ENCODE results near the gene CDX2.

CDX2 gene

DNA sequence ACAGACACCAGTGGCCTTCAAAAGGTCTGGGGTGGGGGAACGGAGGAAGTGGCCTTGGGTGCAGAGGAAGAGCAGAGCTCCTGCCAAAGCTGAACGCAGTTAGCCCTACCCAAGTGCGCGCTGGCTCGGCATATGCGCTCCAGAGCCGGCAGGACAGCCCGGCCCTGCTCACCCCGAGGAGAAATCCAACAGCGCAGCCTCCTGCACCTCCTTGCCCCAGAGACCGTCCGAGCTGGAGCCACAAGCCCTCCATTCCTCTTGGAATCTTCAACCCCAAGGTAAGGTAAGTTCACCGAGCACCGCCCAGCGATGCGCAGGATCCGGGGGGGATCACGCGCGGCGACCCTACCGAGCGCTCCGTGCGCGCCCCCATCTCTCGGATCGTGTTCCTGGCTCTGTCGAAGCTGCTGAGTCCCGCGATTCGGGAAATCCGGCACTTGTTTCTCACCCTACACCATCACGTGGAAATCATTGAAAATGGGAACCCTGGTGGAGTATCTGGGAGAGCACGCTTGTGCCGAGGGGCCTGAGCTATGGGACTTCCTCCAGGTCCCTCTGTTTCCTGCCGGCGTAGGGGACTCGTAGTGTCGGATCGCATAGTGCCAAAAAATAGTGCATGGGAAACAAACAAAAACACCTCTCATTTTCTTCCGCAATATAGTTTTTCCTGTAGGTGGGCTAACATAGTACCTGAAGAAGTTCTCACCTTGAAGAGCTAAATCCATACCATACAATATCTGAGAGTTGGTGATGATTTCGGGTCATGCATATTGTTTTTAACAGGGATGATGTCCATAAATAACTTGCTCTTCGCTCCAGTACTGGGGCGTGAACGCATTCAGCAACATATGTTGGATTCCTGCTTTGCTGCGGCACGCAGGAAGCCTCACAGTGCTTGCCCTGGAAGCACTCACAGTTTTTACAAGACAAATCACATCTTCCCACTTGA is 40.0 kb downstream of the CDX2 start:
- no peak for DNase-seq (ENCODE audit: low spot score)

DNA sequence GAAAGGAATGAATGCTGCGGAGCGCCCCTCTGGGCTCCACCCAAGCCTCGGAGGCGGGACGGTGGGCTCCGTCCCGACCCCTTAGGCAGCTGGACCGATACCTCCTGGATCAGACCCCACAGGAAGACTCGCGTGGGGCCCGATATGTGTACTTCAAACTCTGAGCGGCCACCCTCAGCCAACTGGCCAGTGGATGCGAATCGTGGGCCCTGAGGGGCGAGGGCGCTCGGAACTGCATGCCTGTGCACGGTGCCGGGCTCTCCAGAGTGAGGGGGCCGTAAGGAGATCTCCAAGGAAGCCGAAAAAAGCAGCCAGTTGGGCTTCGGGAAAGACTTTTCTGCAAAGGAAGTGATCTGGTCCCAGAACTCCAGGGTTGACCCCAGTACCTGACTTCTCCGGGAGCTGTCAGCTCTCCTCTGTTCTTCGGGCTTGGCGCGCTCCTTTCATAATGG is 40.7 kb downstream of the CDX2 start:
- no peak for DNase-seq (ENCODE audit: low spot score)

DNA sequence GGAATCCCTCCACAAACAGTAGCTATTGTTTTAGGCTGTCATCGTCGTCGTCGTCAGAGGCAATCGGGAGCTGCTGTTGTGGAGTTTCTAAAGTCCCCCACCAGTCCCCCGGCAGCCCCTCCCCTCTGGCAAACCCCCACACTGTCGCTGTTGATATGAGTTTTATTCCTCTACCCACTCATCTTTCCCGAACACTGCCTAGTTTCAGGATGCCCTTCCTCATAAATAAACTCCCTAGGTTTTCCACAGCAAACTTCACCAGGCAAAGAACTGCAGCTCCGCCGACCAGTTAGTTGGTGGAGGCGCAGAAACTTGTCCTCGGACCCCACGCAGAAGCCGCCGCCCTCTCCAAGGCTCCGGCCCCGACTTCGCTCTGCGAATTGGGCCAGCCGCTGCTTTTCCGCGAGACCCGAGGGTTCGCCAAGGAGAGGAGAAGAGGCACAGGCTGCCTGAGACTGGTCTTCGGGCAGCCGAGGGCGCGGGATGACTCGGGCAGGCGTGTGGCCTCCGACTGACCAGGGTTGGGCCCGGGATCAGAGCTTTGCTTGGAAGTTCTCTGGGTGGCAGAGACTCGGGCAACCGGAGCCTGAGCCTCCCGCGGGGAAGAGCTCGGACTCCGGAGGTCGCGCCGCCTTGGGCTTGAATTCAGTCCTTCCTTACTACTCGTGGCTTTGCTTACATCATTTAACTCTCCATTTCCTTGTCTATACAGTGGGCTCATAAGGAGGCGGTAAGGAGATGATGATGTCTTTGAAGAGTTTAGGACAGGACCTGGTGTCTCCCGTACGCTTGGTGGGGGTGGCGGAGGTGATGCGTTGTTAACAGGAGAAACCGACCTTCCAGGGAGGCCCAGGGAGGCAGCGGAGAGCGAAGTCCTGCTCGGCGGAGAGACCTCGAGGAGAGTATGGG is 41.4 kb downstream of the CDX2 start:
- no peak for DNase-seq (ENCODE audit: low spot score)

DNA sequence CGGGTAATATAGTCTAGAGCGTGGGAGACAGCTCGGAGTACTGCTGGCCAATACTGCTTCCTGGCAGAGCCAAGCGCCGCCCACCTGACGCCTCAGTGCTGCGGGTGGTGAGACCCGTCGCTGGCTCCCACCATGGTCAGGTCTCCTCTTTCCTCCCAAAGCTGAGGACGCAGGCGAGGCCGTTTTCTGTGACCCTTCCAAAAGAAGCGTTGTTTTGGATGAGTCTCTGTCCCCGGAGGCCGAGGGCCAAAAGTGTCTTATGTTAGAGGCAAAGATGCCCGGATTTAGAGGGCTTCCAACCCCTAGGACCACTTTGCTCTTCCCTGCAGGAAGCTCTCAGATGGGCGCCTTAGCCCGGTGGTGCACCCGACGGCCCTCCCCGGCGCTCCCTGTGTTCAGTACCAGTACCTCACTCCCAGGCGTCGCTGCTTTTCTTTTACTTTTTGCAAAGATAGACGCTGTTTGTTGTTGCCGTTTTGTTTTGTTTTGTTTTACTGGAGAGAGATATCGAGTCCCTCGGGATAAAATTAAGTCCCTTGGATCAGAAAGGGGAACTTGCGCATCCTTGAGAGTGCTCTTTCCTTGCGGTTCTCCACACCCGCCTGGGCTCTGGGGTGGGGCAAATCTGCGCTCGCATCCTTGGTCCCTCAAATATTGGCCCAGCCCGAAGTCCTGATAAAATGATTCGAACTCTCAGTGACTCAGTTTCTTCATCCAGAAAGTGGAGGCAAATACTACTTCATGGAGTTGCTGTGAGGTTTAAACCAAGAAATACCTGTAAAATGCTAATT is 42.3 kb downstream of the CDX2 start:
- no peak for DNase-seq (ENCODE audit: low spot score)

DNA sequence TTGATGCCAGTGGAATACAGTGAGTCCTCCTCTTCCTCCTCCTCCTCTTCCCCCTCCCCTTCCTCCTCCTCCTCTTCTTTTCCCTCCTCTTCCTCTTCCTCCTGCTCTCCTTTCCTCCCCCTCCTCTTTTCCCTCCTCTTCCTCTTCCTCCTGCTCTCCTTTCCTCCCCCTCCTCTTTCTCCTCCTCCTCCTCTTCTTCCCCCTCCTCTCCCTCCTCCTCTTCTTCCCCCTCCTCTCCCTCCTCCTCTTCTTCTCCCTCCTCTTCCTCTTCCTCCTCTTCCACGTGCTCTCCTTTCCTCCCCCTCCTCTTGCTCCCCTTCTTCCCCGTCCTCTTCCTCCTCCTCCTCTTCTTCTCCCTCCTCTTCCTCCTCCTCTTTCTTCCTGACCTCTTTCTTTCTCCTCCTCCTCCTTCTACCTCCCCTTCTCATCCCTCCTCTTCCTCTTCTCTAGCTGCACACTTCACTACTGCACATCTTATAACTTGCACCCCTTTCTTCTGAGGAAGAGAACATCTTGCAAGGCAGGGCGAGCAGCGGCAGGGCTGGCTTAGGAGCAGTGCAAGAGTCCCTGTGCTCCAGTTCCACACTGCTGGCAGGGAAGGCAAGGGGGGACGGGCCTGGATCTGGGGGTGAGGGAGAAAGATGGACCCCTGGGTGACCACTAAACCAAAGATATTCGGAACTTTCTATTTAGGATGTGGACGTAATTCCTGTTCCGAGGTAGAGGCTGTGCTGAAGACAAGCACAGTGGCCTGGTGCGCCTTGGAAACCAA is 43.7 kb downstream of the CDX2 start:
- DNase-seq (ENCODE audit: low spot score) = no peak

DNA sequence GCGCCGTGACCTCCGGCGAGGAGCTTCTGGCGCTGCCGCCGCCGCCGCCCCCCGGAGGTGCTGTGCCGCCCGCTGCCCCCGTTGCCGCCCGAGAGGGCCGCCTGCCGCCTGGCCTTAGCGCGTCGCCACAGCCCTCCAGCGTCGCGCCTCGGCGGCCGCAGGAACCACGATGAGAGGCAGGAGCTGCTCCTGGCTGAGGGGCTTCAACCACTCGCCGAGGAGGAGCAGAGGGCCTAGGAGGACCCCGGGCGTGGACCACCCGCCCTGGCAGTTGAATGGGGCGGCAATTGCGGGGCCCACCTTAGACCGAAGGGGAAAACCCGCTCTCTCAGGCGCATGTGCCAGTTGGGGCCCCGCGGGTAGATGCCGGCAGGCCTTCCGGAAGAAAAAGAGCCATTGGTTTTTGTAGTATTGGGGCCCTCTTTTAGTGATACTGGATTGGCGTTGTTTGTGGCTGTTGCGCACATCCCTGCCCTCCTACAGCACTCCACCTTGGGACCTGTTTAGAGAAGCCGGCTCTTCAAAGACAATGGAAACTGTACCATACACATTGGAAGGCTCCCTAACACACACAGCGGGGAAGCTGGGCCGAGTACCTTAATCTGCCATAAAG is 44.5 kb downstream of the CDX2 start:
- no peak for DNase-seq (ENCODE audit: low spot score)

DNA sequence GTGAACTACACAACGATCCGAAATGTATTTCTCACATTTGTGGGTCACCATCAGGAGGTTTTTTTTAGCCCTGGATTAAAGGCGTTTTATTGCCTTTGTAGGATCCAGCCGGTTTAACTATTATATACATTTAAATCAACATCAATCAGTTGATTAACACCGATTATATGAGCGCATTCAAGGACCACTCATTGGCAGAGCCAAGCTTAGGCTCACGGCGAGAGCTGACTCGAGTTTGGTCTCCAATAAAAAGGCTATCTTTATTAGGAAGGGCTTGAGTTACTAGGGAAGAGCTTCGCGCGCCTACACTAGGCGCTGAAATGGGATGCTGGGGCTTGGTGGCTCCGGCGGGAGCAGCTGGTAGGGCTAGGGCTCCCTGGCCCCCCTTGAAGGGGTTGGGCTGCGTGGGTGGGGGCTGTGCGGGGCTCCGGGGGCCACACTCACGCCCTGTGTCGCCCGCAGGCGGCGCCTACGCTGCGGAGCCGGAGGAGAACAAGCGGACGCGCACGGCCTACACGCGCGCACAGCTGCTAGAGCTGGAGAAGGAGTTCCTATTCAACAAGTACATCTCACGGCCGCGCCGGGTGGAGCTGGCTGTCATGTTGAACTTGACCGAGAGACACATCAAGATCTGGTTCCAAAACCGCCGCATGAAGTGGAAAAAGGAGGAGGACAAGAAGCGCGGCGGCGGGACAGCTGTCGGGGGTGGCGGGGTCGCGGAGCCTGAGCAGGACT is 45.2 kb downstream of the CDX2 start:
- DNase-seq (ENCODE audit: low spot score) = no peak

DNA sequence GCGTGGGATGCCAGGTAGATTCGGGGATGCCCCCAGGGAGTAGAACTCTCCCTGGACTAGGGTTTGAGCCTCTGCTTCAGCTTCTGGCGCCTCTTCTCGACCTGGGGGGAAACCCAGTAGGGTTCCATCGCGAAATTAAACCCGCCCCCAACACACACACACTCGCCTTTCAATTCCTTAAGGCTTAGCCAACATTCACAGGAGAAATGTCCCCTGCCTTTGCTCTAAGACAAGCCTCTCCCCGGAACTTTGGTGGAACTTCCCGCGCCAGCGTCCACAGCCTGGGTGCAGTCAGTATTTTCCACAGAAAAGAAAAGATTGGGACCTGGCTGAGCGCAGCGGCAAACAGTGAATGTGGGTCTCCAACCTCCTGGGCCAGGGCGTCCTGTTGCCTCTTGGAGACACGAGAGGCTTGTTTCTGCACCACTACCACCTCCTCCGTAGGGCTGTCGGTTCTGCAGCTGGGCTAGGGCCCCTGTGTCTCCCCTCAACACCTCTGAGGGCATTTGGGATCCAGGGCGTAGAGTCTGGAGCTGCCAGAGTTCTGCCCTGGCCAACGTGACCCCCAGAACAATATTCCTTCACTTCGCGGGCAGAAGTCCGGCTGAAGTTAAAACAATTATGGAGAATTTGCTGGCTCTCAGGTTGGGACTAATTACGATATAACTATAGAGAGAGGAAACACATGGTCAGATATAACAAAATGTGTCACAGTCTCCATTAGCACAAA is 46.1 kb downstream of the CDX2 start:
- DNase-seq (ENCODE audit: low spot score) = no peak

DNA sequence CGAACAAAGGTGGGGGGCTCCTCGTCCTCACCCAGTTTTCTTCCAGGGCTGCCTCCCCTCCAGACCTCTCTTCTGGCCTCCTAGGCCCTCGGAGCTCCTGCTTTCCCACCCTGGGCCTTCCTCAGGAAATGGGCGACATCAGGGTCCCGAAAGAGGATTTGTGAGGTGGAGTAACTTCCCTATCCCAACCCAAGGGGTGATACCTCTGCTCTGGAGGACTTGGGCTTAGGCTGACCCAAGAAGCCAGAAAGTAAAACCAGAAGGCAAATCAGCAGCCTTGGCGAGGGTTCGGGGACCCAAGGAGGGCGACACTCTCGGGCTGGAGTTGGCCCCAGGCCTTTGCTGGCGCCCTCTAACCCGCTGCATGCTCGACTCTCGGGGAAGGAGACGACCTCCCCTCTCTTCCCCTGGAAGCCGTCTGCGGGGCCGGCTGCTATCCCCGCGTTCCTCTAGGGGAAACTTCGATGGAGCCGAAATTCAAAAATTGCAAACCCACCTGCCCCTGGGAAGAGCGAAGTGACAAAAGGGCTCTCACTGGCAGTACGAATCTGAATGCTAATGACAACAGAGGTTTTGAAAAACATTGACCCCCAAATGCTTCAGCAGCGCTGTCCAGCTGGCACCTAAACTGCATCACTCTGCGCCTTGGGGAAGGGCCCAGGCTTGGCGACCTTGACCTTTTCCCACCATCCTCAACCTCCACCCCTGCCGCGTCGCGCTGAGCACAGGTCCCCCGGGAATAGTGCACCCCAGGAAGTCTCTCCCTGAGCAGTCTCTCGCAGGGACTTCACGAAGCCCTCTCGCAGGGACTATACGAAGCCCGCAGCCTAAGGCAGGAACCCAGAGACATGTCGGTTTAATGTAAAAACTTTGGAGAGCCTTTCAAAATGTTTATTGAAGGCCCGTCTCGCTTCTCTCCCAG is 46.9 kb downstream of the CDX2 start:
- no peak for DNase-seq (ENCODE audit: low spot score)

DNA sequence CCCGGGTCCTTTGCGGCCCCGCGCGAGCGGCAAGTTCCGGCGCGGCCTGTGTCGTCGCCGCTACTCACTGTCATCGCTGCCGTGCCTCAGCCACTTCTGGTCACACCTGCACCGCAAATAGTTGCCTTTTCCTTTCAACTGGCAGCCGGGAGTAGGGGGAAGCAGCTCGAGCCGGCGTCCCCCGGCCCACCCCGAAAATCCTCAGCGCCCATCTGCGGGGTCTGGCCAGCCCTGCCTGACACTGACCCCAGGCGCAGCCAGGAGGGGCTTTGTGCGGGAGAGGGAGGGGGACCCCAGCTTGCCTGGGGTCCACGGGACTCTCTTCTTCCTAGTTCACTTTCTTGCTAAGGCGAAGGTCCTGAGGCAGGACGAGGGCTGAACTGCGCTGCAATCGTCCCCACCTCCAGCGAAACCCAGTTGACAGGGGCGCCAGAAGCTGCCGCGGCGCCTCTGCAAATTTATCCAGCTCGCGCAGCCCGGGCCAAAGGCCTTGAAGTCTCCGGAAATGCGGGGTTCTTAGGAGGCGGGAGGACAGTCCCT is 47.6 kb downstream of the CDX2 start:
- no peak for DNase-seq (ENCODE audit: low spot score)

DNA sequence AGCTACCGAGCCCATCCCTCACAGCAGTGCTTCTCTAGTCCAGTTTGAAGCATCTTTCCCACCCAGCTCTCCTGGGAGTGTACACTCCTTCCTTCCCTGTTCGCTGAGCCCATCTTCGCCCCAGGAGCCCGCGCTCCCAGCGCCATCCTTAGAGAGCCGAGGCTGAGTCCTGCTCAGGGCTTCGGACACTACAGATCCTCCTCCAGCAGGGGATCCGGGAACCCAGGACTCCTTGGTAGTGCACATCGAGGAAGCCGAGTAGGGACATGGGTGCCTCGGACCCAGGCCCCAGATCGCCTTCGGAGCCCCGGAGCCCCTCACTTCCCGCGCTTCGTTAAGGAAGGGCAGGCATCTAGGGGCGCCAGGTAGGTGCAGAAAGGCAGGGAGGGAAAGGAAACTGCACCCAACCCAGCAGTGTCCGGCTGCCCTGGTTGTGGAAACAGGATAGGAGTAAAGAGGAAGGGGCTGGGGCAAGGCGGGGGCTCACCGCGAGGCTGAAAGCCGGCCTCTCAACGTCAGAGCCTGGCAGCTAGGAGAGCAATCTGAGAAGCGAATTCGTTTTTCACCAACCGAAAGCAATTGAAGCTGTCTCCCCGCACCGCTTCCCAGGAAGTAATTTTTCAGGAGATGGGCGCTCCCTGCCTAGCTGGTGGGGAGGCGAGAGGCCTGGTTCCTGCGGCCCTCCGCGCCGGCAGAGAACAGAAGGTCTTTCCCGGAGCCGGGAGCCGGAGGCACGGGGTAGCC is 48.3 kb downstream of the CDX2 start:
- peak; percentile 14 for DNase-seq (ENCODE audit: low spot score)

DNA sequence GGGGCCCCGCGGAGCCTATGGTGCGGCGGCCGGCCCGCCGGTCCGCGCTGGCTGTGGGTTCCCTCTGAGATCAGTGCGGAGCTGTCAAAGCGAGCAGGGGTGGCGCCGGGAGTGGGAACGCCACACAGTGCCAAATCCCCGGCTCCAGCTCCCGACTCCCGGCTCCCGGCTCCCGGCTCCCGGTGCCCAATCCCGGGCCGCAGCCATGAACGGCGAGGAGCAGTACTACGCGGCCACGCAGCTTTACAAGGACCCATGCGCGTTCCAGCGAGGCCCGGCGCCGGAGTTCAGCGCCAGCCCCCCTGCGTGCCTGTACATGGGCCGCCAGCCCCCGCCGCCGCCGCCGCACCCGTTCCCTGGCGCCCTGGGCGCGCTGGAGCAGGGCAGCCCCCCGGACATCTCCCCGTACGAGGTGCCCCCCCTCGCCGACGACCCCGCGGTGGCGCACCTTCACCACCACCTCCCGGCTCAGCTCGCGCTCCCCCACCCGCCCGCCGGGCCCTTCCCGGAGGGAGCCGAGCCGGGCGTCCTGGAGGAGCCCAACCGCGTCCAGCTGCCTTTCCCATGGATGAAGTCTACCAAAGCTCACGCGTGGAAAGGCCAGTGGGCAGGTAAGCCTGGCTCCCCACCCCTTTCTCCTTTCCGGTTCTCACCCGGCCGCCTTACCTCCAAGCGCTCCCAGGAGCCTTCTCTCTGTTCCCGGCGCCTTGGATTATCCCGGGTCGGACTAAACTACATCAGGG is 49.0 kb downstream of the CDX2 start, which contains the start of gene PDX1:
Gene PDX1 (plus strand): TSS at position 67 of the 743 bp plus-strand sequence. CDS start 139 bp downstream, at position 206.
- no peak for DNase-seq (ENCODE audit: low spot score)

DNA sequence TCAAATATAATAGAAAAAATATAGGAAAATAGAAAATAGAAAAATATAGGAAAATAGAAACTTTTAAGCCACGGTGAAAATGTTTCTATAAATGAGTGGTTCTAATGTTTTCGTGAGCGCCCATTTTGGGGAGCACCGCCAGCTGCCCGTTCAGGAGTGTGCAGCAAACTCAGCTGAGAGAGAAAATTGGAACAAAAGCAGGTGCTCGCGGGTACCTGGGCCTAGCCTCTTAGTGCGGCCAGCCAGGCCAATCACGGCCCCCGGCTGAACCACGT is 49.5 kb downstream of the CDX2 start:
- peak; percentile 51 for DNase-seq (ENCODE audit: low spot score)

DNA sequence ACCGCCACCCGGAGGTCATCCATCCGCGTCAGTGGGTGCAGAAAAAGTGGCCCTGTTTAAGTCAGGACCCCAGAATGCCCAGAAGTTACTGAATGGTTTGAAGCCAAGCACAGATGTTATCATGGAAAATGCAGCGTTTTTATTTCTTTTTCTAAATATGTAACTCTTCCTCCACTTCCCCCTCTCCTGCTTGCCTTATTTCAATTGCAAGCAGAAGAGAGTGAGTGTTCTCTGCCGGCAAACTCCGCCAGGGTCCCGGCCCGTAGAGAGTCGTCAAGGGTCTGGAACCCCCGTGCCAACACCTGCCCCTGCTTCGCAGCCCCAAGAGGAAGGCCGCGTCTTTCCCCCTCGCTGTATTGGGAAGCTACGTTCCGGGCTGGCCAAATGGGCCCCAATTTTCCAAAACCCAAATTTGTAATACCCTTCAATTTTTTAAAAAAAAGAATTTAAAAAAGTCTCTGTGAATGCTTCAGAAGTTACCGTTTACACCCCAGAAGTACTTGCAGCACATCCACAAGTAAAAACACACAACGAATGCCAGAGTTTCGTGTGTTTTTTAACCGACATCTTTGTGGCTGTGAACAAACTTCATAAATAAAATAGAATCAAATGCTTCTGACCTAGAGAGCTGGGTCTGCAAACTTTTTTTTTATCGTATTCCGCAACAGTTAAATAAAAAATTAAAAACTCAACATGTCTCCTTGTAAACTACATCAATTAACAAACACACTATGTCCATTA is 50.0 kb downstream of the CDX2 start:
- no peak for DNase-seq (ENCODE audit: low spot score)

DNA sequence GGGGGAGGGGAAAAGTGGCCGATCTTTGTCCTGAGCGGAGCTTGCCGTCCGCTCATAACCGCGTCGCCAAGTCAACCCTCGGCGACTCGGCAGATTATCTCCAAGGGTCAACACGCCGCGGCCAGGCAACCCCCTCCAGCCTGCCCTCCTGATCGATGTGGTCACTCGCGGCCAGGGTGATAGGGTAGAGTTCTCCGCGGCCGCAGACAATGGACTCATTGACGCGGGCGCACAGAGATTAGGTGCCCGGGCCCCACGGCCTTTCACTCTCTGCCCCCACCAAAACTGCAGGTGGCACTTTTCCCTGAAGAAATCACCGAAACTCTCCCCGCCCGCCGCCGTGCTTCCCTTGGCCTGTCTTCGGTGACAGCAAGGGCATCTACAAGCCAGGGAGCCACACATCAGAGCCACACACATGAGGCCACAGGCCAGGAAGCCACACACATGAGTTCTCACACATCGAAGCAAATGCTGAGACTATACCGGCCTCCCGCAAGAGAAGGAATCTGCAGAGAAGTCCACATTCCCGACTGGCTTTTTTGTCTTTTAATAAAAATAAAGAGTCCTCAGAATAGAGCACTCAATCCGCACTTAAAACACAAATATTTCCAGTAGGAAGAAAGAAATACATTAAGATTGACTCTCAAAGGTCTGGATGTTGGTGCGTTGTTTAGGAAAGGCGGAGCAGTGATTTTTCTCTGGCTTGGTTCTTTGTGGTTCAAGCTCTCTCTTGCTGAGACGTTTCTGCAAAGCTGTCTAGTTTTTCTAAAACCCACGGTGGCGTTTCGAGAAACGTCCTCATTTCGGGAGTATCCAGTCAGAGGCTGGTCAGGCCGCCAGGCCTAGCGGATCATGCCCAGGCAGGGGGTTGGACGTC is 50.8 kb downstream of the CDX2 start:
- no peak for DNase-seq (ENCODE audit: low spot score)
